HG03045 (cell line): ENCODE measurements around the gene PMFBP1.

Experiments
- ATAC-seq: cut with Tn5 transposase; IDR thresholded peaks from one replicate; pipeline ENCODE4 v1.9.1; 2021; ENCODE audit warnings: mild to moderate bottlenecking, moderate library complexity; ENCODE audit not compliant: unreplicated experiment

The PMFBP1 gene

DNA sequence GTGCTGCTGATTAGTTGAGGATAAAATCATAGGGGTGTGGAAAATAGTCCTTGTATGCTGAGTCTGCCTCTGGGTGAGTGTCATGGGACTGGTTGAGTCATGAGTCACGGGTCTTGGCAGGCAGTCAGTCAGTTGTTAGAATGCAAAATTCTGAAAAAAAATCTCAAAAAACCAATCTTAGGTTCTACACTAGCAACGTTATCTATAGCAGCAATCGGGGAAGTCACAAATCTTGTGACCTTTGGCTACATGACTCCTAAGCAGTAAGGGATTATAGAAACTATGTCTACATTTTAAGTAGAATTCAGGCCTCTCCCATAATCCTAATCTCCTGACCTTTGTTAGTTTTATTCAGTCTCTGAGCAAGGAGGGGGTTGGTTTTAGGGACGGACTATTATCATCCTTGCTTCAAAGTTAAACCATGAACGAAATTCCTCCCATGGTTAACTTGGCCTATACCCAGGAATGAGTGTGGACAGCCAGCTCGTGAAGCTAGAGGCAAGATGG is 18.0 kb upstream of the PMFBP1 start:
- no peak for ATAC-seq

DNA sequence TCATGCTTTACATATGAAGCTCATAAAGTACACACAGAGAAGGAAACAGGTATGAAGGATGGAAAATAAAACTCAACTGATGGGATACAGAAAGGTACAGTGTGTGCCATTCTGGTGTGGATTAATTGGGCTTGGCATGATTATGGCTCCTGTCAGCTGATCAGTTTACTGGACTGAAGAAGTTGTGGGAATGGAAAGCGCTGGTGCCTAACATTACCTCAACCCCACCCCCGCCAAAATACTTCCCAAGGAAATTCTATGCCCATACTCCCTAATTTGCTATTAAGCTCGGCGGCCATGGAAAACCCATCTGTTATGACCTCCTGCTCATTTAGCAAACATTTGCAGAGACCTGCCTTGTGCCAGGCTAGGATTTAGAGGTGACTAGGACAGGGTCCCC is 16.6 kb upstream of the PMFBP1 start:
- ATAC-seq = no peak

DNA sequence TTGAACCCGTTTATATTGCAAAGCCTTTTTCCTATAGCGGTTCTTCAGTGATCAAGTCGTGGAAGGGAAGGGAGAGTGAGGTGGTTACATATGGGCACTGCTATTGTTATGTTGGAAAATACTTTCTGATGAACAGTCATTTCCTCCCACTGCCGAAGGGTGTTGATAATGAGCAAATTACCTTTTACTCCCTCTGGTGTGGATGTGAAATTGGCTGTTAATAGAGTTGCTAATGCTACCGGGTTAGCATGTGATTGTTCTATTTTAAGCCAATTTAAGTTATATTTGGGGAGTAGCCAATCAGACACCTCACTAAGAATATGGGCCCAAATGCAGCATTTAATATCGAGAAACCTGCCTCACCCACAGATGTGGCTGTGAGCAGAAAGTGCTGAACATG is 15.6 kb upstream of the PMFBP1 start:
- no peak for ATAC-seq

GRCh38 chr16:72182976-72183375 is 11.0 kb upstream of the PMFBP1 start:
- no peak for ATAC-seq

- no peak for ATAC-seq
Measured at GRCh38 chr16:72179204-72179970, 7.4 kb upstream of the PMFBP1 start.

- ATAC-seq = no peak
Measured at GRCh38 chr16:72174726-72175125, 2.8 kb upstream of the PMFBP1 start.

DNA sequence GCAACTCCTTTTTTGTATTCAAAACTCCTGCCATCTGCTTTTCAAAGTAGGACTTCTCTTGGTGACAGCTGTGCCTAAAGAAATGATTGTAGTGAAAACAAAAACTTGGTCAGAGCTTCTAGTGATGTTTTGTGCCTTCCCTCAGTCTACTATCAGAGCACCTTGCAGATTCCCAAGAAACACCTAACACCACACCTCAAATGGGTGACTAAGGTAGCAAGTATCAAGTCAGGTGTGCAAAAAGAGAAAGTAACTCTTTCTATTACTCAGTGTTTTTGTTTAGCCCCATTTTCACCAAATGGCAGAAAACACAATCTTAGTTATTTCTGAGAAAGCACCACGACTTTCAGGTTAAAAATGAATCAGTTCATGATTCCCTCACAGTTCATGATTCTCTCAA is 2.0 kb upstream of the PMFBP1 start:
- ATAC-seq = no peak

DNA sequence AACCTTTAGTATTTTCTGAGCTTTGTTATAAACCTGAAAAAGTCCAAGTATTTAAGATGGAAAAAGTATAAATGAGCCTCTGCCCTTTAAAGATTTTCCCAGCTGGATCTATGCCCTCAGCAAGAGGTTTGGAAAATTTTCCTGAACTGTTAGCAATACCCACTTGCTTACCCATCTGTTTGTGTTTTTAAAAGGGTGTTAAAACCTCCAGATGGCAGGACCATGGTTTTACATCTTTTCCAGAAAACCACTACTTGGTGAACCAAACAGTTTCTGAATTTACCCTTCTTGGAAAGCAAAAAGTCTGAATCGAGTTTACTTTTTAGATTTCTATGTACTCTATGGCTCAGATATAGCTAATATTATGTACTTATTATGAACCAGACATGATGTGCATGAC is 719 bp downstream of the PMFBP1 start:
- no peak for ATAC-seq

DNA sequence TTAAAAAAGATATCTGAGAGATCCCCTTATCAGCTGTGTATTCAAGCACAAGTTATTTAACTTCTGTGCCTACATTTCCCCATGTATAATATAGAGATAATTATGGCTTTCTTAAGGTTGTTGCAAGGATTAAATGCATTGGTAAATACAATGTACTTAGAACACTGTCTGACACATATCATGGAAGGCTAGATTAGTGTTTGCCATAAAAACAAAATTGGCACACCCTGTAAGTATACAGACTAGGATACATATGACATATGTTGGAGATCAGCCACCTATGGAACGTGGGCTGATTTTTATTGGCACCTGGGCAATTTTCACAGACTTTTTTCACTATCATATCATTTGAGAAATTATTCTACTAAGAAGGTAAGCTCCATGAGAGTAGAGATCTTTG is 2.2 kb downstream of the PMFBP1 start:
- no peak for ATAC-seq

DNA sequence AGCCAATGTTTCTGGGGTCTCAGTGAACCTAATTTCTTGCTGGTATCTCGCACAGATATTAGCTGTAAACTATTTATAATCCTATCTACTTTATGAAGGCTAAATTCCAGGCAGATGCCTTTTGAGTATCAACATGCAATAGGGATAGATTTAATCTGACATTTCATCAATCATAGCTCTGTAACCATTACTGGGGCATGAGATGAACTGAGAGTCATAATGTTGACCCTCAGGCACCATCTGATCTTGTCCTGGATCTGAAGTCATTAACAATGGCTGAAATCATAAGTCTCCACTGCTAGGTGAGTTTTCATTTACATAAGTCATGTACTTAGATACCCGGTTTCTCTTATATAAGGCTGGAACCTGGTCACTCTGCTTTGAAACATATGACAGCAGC is 3.6 kb downstream of the PMFBP1 start:
- ATAC-seq = no peak

DNA sequence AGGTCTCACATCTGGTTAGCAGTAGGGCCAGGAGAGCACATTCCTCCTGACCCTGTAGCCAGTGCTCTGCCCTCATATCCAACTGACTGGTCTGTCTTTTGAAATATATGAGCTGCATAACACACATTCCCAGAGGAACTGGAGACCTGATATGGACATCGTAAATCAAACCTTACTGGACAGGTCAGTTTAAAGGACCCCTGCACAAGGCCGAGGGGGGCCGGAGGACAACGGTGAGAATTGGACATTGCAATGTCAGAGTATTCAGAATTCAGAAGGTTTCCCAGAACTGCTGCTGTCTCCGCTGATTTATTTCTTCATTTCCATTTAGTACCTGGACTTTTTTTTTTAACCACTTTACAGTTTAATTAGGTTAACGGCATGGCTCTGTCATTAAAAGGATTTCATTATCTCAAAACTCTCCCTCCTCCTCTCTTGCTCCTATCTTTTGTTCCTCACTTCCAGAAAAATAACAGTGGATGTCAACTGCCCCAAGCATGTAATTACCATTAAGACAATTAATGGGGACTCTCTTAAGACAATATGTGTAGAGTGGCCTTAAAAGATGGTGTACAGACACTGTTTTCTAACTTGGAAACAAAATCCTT is 4.9 kb downstream of the PMFBP1 start:
- no peak for ATAC-seq

GRCh38 chr16:72166151-72166550 is 5.8 kb downstream of the PMFBP1 start:
- ATAC-seq = no peak

DNA sequence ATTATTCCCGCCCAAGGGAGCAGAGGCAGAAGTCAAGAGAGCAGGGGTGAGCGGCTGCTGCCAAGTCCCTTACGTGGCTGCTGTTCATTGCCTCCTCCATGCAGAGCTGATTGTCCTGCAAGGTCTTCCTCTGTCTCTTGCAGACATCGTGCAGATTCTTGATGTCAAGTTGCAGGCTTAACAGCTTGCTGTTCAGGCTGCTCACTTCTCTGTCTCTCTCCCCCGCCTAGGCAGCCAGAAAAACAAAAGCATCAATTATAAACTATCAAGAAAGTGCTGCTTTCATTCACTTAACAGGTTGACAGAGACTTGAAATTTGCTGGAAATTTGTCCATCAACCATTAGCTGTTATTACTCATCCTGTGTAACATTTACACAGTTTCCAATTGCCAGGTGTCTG is 7.3 kb downstream of the PMFBP1 start:
- ATAC-seq = no peak

- no peak for ATAC-seq
Measured at GRCh38 chr16:72162105-72162692, 9.8 kb downstream of the PMFBP1 start.

GRCh38 chr16:72159801-72160200 is 12.2 kb downstream of the PMFBP1 start:
- no peak for ATAC-seq

GRCh38 chr16:72159386-72159785 is 12.6 kb downstream of the PMFBP1 start:
- no peak for ATAC-seq

DNA sequence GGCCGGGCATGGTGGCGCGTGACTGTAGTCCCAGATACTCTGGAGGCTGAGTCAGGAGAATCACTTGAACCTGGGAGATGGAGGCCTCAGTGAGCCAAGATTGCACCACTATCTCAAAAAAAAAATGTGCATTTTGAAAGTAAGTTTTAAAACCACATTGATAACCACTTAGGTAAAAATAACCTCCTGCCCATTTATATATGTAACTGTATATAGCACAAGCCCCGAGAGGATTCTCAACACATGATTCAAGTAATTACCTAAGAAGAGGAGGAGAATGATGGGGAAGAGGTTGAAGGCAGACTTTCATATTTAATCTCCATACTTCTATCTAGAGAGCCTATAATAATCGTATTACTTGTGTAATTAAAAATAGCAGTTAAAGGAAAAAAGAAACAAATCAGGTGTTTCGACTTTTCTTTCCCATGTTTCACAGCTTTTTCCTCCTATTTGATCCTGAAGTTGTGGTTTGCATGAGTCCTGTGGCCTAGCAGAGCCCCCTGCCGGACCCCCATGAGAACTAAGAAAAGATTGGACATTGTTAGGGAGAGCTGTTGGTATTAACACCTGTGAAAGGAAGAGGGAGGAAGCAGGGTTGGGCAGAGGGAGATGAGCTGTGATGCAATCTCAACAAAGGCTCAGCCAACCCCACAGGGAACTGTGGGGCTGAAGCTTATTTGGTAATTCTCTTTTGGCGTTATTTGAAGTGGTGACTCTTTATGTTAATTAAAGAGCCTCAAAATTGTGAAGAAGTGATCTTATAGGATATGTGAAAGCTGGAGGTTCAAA is 22.1 kb downstream of the PMFBP1 start:
- ATAC-seq = no peak

DNA sequence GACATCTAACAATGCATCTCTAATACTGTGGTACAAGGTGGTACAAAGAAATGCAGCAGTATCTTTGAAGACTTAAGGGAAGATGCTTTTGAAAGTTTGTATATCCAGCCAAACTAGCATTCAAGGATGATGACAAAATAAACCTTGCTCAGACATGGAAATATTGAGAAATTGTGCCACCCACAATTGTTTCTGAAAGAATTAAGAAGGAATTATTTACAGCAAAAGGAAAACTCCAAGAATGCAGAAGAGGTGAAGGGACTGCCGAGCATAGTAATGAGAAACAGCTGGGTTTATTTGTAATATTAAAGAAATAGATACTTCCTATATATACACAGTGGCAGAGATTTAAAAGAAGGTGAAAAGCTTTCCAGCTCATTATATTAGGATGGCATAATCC is 29.5 kb downstream of the PMFBP1 start:
- no peak for ATAC-seq

DNA sequence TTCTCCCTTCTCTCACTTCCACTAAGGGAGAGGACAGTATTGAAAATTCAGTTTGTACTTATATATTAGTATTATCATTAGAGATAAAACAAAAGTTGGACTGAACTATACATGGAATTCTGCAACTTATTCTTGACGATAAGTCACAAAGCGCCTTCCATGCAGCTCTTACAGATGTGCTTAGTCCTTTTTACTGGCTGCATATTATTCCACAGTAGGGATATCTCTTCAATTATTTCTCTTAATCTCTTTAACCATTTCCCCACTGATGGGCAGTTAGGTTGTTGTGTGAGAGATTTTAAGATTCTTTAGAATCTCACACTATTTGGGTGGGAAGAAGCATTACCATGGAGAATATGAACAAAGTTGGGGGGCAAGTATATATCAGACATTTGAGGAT is 32.0 kb downstream of the PMFBP1 start:
- ATAC-seq = no peak

DNA sequence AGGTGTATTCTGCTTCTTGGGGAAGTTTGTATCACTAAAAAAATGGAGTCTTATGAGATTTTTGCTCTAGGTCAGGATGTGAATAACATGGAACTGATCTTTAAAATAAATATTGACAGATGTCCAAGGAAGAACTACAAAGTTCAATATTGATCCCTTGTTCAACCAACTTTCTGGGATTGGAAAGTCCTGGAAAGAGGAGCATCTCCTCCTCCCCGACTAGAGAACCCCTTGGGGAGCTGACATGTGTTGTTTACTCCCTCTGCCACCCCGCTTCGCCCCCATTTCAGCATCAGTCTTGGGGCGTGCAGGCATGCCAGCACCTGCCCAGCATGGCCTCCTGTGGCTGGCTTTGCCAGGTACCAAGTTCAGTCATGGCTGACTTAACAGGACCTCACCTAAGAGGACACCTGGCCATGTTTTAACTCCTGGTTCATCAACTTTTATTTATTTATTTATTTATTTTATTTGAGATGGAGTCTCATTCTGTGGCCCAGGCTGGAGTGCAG is 33.8 kb downstream of the PMFBP1 start:
- ATAC-seq = no peak

DNA sequence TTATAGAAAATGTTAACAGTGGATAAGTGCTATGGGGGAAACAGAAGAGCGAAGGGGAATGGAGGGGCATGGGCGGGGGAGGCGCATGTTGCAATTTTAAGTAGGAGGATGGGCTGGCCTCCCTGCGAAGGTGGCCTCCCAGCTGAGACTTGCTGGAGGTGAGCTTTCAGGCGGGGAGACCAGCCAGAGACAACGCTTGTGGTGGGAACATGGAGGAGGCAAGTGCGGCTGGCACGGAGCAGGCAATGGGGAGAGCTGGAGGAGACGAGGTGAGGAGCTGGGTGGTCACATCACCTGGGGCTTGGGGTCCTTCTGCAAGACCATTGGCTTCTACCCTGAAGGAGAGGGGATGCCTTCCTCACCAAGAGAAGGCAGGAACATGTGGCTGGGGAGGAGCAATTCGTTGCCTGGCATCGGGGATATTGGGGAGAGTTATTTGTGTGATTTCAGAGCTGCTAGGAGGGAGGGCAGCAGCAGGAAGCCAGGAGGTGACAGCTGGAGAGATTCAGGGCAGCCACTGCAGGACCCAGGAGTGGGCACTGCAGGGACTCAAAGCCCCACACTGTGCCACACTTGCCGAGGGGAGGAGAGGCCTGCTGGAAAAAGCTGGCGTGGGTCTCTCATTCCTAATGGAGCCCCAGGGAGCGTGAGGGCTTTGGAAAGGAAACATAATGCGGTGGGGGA is 34.4 kb downstream of the PMFBP1 start:
- no peak for ATAC-seq
